ENCODE measurements around the gene LOXL1.

LOXL1 gene

GRCh38 chr15:73889053-73889761, 37.1 kb upstream of the LOXL1 start:
- H3K36me3 ChIP-seq (ENCODE audit: control insufficient read depth, insufficient read depth, low read length), result no peaks in the 10 kb centered on the region
- no peaks in the 10 kb centered on the region for H3K9me3 ChIP-seq (ENCODE audit: control insufficient read depth, insufficient read depth, low read length)
- H3K9ac ChIP-seq (ENCODE audit: low read depth, low read length), result no peak overlapping the region

DNA sequence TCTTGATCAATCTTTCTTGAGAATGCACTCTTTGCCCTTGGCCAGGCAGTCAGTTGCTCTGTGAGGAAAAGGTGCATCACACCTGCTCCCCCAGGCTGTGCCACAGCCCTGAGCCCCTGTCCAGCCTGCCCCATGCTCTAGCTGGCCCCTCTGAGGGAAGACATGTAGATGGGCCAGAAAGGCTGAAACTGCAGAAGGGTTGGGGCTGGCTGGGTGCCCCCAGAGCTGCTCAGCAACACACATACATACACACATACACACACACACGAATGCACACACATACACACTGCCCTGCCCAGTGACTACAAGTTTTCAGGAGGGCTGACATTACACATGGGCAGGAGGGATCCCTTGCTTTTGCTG, 36.5 kb upstream of the LOXL1 start:
- Histone ChIP-seq H3K36me3 (ENCODE audit: control insufficient read depth, insufficient read depth, low read length) (no peaks in the 10 kb centered on the region), H3K9ac (ENCODE audit: low read depth, low read length) (no peak overlapping the region), H3K9me3 (ENCODE audit: control insufficient read depth, insufficient read depth, low read length) (no peaks in the 10 kb centered on the region), H3K27me3 (ENCODE audit: control insufficient read depth, insufficient read depth, low read length) (no peaks in the 10 kb centered on the region), H3K4me1 (ENCODE audit: control insufficient read depth, insufficient read depth, low read length) (no peaks in the 10 kb centered on the region), H3K4me3 (ENCODE audit: low read depth, low read length) (no peak overlapping the region)

More at GRCh38 chr15:73889053-73889761, 37.1 kb upstream of the LOXL1 start:
- Histone ChIP-seq H3K4me1 (ENCODE audit: control insufficient read depth, insufficient read depth, low read length) (no peaks in the 10 kb centered on the region), H3K27me3 (ENCODE audit: control insufficient read depth, insufficient read depth, low read length) (no peaks in the 10 kb centered on the region), H3K4me3 (ENCODE audit: low read depth, low read length) (no peak overlapping the region)

DNA sequence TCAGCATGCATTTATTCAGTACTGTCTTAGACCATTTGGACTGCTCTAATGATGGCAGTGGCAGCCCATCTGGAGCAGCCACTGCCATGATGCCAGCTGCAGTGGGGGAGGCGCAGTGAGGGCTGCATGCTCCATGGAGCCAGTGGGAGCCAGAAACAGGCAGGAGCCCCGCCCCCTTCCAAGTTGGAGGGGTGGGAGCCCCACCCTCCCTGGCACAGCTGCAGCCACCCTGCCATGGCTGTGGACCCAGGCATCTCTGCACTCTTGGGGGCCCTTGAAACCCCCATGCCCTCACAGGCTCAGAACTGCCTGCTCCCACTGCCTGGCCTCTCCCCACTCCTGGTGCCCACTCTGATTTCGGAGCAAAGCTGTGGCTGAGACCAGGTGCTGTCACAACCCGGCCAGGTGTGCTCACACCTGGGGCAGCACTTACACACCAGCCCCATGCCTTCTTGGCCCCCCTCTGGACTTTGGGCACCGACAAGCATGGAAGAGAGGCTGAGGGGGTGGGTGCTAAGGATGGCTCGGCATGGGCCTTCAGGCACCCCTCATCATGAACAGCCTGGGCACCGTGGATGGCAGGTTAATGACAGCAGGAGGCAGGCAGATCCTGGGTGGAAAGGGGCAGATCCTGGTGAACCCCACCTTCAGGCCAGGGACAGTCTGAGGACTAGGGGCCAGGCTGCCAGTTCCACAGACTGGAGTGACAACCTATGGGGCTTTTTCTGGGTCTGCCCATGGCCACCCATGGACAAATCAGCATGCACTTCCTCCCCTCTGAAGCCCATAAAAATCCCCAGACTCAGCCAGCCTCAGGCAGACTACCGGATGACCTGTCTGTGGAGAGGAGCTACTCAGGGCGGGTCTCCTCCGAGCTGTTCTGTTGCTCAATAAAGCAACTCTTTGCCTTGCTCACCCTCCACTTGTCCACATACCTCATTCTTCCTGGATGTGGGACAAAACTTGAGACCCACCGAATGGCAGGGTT, 34.6 kb upstream of the LOXL1 start:
- no peaks in the 10 kb centered on the region for H3K36me3 ChIP-seq (ENCODE audit: control insufficient read depth, insufficient read depth, low read length)

GRCh38 chr15:73892446-73893226, 33.6 kb upstream of the LOXL1 start:
- Histone ChIP-seq H3K9ac (ENCODE audit: low read depth, low read length) (no peak overlapping the region), H3K27me3 (ENCODE audit: control insufficient read depth, insufficient read depth, low read length) (no peaks in the 10 kb centered on the region), H3K4me3 (ENCODE audit: low read depth, low read length) (no peak overlapping the region), H3K4me1 (ENCODE audit: control insufficient read depth, insufficient read depth, low read length) (no peaks in the 10 kb centered on the region), H3K9me3 (ENCODE audit: control insufficient read depth, insufficient read depth, low read length) (no peaks in the 10 kb centered on the region), H3K36me3 (ENCODE audit: control insufficient read depth, insufficient read depth, low read length) (no peaks in the 10 kb centered on the region)

More for the DNA sequence above, 34.6 kb upstream of the LOXL1 start:
- Histone ChIP-seq H3K4me1 (ENCODE audit: control insufficient read depth, insufficient read depth, low read length) (no peaks in the 10 kb centered on the region), H3K4me3 (ENCODE audit: low read depth, low read length) (no peak overlapping the region), H3K9ac (ENCODE audit: low read depth, low read length) (no peak overlapping the region), H3K27me3 (ENCODE audit: control insufficient read depth, insufficient read depth, low read length) (no peaks in the 10 kb centered on the region), H3K9me3 (ENCODE audit: control insufficient read depth, insufficient read depth, low read length) (no peaks in the 10 kb centered on the region)

DNA sequence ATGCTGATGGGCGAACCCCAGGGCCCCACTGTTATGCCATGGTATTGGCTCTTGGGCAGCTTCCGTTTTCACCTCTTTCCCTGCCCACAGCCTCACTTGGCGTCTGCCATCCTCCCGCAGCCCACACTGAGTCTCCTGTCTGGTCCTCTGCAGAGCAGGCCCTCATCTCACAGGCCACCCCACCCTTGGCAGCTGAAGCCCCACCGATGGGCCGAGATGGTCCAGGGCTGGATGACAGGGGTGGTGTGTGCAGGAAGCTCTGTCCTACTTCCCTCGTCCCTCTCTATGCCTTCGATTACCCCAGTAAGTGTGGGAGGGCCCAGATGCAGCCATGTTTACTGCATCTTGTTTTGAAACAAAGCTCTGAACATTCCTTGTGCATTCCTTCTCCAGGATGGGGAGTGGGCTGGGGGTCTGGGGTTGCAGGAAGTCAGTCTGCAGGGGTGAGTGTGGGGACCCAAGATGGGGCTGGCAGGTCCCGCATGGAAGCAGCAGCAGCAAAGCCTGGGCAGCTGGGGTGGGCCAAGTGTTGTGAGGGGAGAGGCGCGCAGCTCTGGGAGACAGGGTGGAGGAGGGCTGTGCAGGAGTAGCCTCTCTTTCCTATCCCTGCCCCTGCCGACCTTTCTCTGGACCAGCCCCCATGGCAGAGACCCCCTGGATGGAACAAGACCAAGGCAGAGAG, 32.0 kb upstream of the LOXL1 start:
- Histone ChIP-seq H3K27me3 (ENCODE audit: control insufficient read depth, insufficient read depth, low read length) (no peaks in the 10 kb centered on the region), H3K9me3 (ENCODE audit: control insufficient read depth, insufficient read depth, low read length) (no peaks in the 10 kb centered on the region), H3K36me3 (ENCODE audit: control insufficient read depth, insufficient read depth, low read length) (no peaks in the 10 kb centered on the region), H3K4me1 (ENCODE audit: control insufficient read depth, insufficient read depth, low read length) (no peaks in the 10 kb centered on the region), H3K9ac (ENCODE audit: low read depth, low read length) (no peak overlapping the region), H3K4me3 (ENCODE audit: low read depth, low read length) (no peak overlapping the region)

DNA sequence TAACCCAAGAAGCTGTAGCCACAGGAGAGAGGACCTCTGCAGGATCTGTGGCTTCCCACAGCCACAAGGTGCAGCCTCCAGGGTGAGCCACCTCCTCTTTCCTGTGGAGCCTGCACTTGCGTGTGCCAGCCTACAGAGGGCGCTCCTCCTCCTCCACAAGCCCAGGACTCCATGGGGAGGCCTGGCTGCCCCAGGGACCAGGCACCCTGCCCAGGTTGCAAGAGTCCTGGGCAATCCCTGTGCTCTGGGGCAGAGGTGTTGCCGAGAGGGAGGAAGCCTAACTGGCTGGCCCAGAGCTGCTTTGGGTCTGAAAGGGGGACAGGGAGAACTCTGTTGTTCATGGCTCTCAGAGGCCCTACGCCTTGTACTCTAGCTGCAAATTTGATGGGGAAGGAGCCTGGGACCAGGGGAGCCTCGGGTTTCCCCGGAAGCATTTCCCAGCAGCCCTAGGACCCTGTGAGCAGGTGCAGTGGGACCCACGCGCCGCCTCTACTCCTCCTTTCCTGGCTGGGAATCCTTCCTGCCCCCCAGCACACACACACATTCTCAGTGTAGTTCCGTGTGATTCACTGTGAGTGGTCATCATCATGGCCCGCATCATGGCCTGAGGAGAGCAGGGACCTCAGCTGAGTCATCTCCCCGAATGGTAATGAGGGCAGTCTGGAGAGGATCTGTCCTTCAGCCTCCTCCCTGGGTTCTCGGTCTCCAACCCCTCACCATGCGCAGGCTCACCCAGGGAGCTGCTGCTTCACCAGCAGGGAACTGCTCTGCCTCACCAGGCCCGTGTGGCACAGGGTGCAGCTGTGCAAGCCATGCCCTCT, 28.6 kb upstream of the LOXL1 start:
- Histone ChIP-seq H3K4me3 (ENCODE audit: low read depth, low read length) (no peak overlapping the region), H3K4me1 (ENCODE audit: control insufficient read depth, insufficient read depth, low read length) (no peaks in the 10 kb centered on the region), H3K36me3 (ENCODE audit: control insufficient read depth, insufficient read depth, low read length) (no peaks in the 10 kb centered on the region), H3K27me3 (ENCODE audit: control insufficient read depth, insufficient read depth, low read length) (no peaks in the 10 kb centered on the region), H3K9me3 (ENCODE audit: control insufficient read depth, insufficient read depth, low read length) (no peaks in the 10 kb centered on the region), H3K9ac (ENCODE audit: low read depth, low read length) (no peak overlapping the region)

DNA sequence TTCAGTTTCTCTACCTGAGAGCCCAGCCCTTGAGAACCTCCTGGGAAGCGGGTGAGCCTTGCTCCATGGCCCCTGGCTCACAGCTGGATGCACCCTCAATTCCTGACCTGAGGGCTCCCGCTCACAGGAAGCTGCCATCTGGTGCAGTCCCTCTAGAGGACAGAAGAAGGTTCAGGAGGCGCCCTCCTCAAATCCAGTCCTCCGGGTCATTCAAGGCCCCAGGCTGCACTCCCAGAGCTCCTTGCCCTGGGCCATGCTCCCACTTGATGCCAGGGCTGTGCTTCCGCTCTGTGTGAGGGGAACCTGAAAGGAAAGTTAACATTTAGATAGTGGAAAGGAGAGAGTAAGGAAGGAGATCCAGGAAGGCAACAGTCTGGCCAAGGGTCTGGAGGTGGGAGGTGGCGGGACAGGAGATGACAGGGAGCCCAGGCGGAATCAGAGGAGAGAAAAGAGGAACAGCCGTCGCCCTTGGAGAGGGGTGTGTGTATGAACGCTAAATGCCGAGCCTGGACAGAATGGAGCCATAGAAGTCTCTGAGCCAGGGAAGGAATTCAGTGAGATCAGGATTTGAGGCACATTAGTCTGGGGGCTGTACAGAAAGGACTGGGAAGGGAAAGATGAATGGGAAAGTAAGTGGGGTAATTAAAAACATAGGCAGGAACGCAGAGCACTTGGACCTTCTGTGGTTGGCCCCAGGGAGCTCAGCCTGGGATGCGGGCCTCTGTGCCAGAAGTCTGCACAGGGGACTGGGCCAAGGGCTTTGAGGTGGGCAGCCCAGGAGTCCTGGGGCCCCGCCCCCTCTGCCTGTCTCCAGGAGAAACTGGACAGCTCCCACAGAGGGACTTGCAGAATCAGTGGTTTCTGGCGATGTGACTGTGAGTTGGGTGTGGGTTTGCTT, 26.8 kb upstream of the LOXL1 start:
- no peaks in the 10 kb centered on the region for H3K4me1 ChIP-seq (ENCODE audit: control insufficient read depth, insufficient read depth, low read length)
- H3K4me3 ChIP-seq (ENCODE audit: low read depth, low read length), result no peak overlapping the region
- H3K9ac ChIP-seq (ENCODE audit: low read depth, low read length), result no peak overlapping the region
- no peaks in the 10 kb centered on the region for H3K27me3 ChIP-seq (ENCODE audit: control insufficient read depth, insufficient read depth, low read length)
- no peaks in the 10 kb centered on the region for H3K9me3 ChIP-seq (ENCODE audit: control insufficient read depth, insufficient read depth, low read length)
- no peaks in the 10 kb centered on the region for H3K36me3 ChIP-seq (ENCODE audit: control insufficient read depth, insufficient read depth, low read length)

- H3K36me3 ChIP-seq (ENCODE audit: control insufficient read depth, insufficient read depth, low read length), result no peaks in the 10 kb centered on the region
- no peak overlapping the region for H3K4me3 ChIP-seq (ENCODE audit: low read depth, low read length)
- no peak overlapping the region for H3K9ac ChIP-seq (ENCODE audit: low read depth, low read length)
- no peaks in the 10 kb centered on the region for H3K9me3 ChIP-seq (ENCODE audit: control insufficient read depth, insufficient read depth, low read length)
- no peaks in the 10 kb centered on the region for H3K4me1 ChIP-seq (ENCODE audit: control insufficient read depth, insufficient read depth, low read length)
- H3K27me3 ChIP-seq (ENCODE audit: control insufficient read depth, insufficient read depth, low read length), result no peaks in the 10 kb centered on the region
Measured at GRCh38 chr15:73900095-73900712, 26.1 kb upstream of the LOXL1 start.

DNA sequence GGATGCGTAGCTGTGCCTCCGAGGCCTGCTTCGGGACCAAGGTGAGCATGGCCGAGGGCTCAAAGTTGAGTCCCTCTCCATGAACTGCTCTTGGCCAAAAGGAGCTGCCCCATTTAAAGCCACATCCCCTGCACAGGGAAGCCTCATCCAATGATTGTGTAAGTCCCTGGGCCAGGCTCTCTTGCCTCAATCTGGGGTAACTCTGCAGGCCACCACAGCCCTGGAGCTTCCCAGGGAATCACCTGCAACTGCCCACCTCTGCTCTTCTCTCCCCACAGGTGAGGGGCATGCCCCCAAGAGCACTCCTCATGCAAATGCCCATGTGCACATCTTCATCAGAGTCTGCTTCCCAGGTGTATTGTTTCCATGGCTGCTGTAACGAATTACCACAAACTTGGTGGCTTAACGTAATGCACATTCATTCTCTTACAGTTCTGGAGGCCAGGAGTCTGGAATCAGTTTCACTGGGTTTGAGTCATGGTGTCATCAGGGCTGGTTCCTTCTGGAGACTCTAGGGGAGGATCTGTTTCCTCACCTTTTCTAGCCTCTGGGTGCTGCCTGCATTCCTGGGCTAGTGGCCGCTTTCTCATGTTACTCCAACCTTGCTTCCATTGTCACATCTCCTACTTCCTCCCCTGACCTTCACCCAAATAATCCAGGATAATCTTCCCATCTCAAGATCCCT, 25.0 kb upstream of the LOXL1 start:
- Histone ChIP-seq H3K4me3 (ENCODE audit: low read depth, low read length) (no peak overlapping the region), H3K36me3 (ENCODE audit: control insufficient read depth, insufficient read depth, low read length) (no peaks in the 10 kb centered on the region), H3K27me3 (ENCODE audit: control insufficient read depth, insufficient read depth, low read length) (no peaks in the 10 kb centered on the region), H3K4me1 (ENCODE audit: control insufficient read depth, insufficient read depth, low read length) (no peaks in the 10 kb centered on the region), H3K9ac (ENCODE audit: low read depth, low read length) (no peak overlapping the region), H3K9me3 (ENCODE audit: control insufficient read depth, insufficient read depth, low read length) (no peaks in the 10 kb centered on the region)
